B cell (primary cell): ENCODE measurements around the gene TADA2A.

ENCODE experiments used
- CTCF ChIP-seq: fragments of 200-600 bp; IDR thresholded peaks from one replicate; pipeline ENCODE4 v1.8.0; 2022; ENCODE audit warnings: antibody characterized with exemption, mild to moderate bottlenecking
- EZH2 ChIP-seq: IDR thresholded peaks from 2 replicates; pipeline ENCODE4 v1.6.1; 2012; ENCODE audit warnings: borderline replicate concordance, low read depth, mild to moderate bottlenecking, moderate library complexity, low read length; ENCODE audit not compliant: insufficient read depth, poor library complexity, severe bottlenecking

GRCh38 chr17:37483311-37484039 lies 76.8 kb downstream of the TADA2A start:
- no peak for TF ChIP-seq CTCF
- TF ChIP-seq EZH2, result no peak
